Mesendoderm (in vitro differentiated cells): Measurements from ENCODE around the gene AMN.

ENCODE experiments used
- DNase-seq: peaks from one replicate; pipeline ENCODE4 v3.0.0; 2013
- H2AK5ac ChIP-seq: 2 replicates; pipeline ENCODE4 v1.6.1; 2013; ENCODE audit warnings: low read length, inconsistent platforms
- H2BK120ac ChIP-seq: 2 replicates; pipeline ENCODE4 v1.6.1; 2013; ENCODE audit warnings: low read depth, mild to moderate bottlenecking, low read length, moderate library complexity, mixed read lengths
- H2BK15ac ChIP-seq: replicated peaks from 2 replicates; pipeline ENCODE4 v1.6.1; 2013; ENCODE audit warnings: low read depth, mild to moderate bottlenecking, moderate library complexity
- H2BK5ac ChIP-seq: 2 replicates; pipeline ENCODE4 v1.6.1; 2013; ENCODE audit warnings: low read length, inconsistent platforms
- H3K18ac ChIP-seq: 2 replicates; pipeline ENCODE4 v1.6.1; 2013; ENCODE audit warnings: mild to moderate bottlenecking, low read length, mixed read lengths
- H3K23ac ChIP-seq: one replicate; pipeline ENCODE4 v1.6.1; 2013; ENCODE audit warnings: low read length
- H3K27ac ChIP-seq: 2 replicates; pipeline ENCODE4 v1.5.1; 2013; ENCODE audit warnings: low read depth, mild to moderate bottlenecking, inconsistent platforms, low read length, moderate library complexity
- H3K27me3 ChIP-seq: 2 replicates; pipeline ENCODE4 v1.6.1; 2013; ENCODE audit warnings: low read length, control low read depth, mild to moderate bottlenecking, inconsistent platforms; ENCODE audit not compliant: insufficient read depth, poor library complexity
- H3K36me3 ChIP-seq: 2 replicates; pipeline ENCODE4 v1.6.1; 2013; ENCODE audit warnings: low read length, inconsistent platforms; ENCODE audit not compliant: control insufficient read depth, insufficient read depth
- H3K4ac ChIP-seq: one replicate; pipeline ENCODE4 v1.6.1; 2013; ENCODE audit warnings: low read depth, mild to moderate bottlenecking, low read length, moderate library complexity
- H3K4me1 ChIP-seq: 2 replicates; pipeline ENCODE4 v1.6.1; 2013; ENCODE audit warnings: low read depth, low read length, inconsistent platforms; ENCODE audit not compliant: control insufficient read depth
- H3K4me2 ChIP-seq: 2 replicates; pipeline ENCODE4 v1.6.1; 2013; ENCODE audit warnings: low read length
- H3K4me3 ChIP-seq: 2 replicates; pipeline ENCODE4 v1.5.1; 2013; ENCODE audit warnings: mild to moderate bottlenecking, low read length
- H3K56ac ChIP-seq: one replicate; pipeline ENCODE4 v1.6.1; 2013; ENCODE audit warnings: low read length
- H3K79me1 ChIP-seq: 2 replicates; pipeline ENCODE4 v1.6.1; 2013; ENCODE audit warnings: low read length, inconsistent platforms
- H3K79me2 ChIP-seq: 2 replicates; pipeline ENCODE4 v1.6.1; 2013; ENCODE audit warnings: mild to moderate bottlenecking, low read length; ENCODE audit not compliant: control insufficient read depth, insufficient read depth
- H3K9ac ChIP-seq: 2 replicates; pipeline ENCODE4 v1.6.1; 2013; ENCODE audit warnings: low read length, inconsistent platforms
- H4K5ac ChIP-seq: one replicate; pipeline ENCODE4 v1.6.1; 2013; ENCODE audit warnings: low read length
- H4K8ac ChIP-seq: one replicate; pipeline ENCODE4 v1.6.1; 2013; ENCODE audit warnings: low read depth, mild to moderate bottlenecking, control low read depth, low read length, moderate library complexity
- WGBS: extraction: QIAGEN DNeasy Blood & Tissue Kit; methylation state at CpG from one replicate; pipeline ENCODE4 v1.1.7; 2013; ENCODE audit warnings: low lambda C conversion rate, missing lambda C conversion rate; ENCODE audit not compliant: insufficient coverage; ENCODE audit errors: extremely low coverage; 5-methylcytosine and 5-hydroxymethylcytosine counted together

AMN gene

DNA sequence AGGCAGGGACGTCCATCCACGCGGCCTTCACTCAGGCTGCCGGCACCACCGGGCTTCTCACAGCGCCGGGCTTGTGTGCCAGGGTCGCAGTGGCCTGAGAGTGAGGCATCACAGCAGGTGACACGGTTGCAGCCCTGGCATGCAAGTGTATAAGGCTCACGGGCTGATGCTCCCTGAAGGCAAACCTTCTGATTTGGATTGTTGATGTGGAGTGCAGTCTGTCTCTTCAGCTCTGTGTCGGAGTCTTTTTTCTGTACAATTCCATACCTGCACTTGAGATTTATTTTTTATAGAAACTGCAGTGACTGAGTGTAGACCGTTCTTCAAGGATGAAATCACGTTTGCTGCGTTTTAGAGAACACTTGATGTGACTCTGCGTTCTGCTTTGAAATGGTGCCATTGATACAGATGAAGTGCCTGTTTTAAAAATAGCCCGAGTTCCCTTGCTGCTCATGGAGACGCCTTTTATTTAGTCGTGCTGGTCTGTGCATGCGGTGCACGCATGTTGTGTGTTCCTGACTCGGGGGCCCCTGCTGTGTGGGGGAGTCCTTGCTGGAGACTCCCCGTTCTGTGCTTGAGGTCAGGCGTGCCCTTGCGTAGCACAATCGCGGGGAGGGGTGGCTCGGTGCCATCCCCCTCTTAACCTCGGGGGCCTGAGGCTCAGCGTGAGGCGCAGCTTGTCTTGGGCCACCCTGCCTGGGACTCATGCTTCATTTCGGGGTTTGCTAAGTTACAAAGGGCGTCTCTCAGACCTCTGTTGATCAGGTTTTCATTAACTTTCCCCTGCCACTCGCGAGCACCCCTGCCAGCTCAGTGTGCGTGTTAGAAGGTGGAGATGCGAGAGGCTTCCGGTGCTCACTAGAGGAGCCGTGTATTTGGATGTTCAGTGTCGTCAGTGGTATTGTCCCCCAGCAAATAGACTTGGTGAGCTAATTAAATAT is 21.6 kb upstream of the AMN start:
- H3K4me3 ChIP-seq, result no peak overlapping the region
- H2BK5ac ChIP-seq, result no peak overlapping the region
- H3K4me1 ChIP-seq, result no peaks in the 10 kb centered on the region
- H3K23ac ChIP-seq, result no peak overlapping the region
- no CpG with 5 or more reads among the region's 39 CpGs for WGBS
- DNase-seq, result no peak
- H3K27me3 ChIP-seq, result no peaks in the 10 kb centered on the region
- H3K4ac ChIP-seq, result no peak overlapping the region
- H3K27ac ChIP-seq, result no peak overlapping the region
- no peak overlapping the region for H2BK120ac ChIP-seq
- no peaks in the 10 kb centered on the region for H3K36me3 ChIP-seq
- no peak overlapping the region for H4K5ac ChIP-seq
- H3K79me2 ChIP-seq, result no peaks in the 10 kb centered on the region
- H3K56ac ChIP-seq, result no peak overlapping the region
- no peaks in the 10 kb centered on the region for H3K79me1 ChIP-seq
- no peak overlapping the region for H2AK5ac ChIP-seq
- H3K4me2 ChIP-seq, result no peak overlapping the region
- no peak overlapping the region for H3K18ac ChIP-seq
- H4K8ac ChIP-seq, result no peak overlapping the region
- no peak overlapping the region for H3K9ac ChIP-seq
- H2BK15ac ChIP-seq, result no peak overlapping the region

DNA sequence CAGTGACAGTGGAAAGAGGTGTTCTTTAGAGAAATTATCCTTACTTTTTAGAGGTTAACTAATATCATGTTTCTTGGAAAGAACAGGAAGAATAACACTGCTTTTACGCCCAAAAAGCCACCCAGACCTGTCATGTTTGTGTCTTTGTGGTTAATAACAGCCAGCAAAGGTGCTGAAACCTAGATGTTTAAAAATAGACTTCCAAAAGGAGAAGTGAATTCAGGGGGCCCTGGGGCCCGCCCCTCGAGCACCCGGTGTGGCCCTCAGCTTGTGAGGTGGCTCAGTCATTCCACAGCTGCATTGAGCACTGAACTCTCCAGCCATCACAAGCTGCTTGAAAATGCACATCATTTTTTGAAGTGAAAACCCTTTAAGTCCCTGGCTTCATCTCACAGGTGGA is 20.8 kb upstream of the AMN start:
- H2AK5ac ChIP-seq, result no peak overlapping the region
- H3K23ac ChIP-seq, result no peak overlapping the region
- no peak overlapping the region for H4K8ac ChIP-seq
- DNase-seq, result no peak
- no peak overlapping the region for H4K5ac ChIP-seq
- H3K27me3 ChIP-seq, result no peaks in the 10 kb centered on the region
- H2BK15ac ChIP-seq, result no peak overlapping the region
- no peak overlapping the region for H3K4me3 ChIP-seq
- H3K4me1 ChIP-seq, result no peaks in the 10 kb centered on the region
- no peaks in the 10 kb centered on the region for H3K79me2 ChIP-seq
- no peak overlapping the region for H2BK5ac ChIP-seq
- no peak overlapping the region for H3K18ac ChIP-seq
- no peak overlapping the region for H3K4ac ChIP-seq
- no peak overlapping the region for H3K27ac ChIP-seq
- no peaks in the 10 kb centered on the region for H3K79me1 ChIP-seq
- H3K9ac ChIP-seq, result no peak overlapping the region
- no peak overlapping the region for H3K56ac ChIP-seq
- no peaks in the 10 kb centered on the region for H3K36me3 ChIP-seq
- H3K4me2 ChIP-seq, result no peak overlapping the region
- WGBS, result no CpG with 5 or more reads among the region's 4 CpGs
- no peak overlapping the region for H2BK120ac ChIP-seq

DNA sequence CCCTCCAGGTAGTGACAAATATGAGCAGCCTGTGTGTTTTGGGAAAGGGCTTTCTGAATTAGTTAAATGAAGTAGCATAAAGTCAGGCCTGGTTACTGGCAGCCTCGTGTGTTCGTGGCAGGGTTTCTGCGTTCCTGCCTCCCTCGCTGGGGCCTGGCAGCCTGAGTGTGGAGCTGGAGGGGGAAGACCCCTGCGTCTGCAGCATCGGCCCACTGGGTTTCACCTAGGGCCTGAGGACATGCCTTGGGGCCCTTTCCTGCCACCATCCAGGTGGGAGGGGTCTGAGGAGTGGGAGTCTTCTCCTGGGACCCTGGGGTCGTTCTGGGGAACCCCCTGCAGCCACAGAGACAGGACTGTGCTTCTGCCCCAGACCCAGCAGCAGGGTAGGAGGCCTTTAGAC is 20.4 kb upstream of the AMN start:
- no peak overlapping the region for H3K56ac ChIP-seq
- no peak for DNase-seq
- no CpG with 5 or more reads among the region's 7 CpGs for WGBS
- no peak overlapping the region for H3K9ac ChIP-seq
- H2BK120ac ChIP-seq, result no peak overlapping the region
- no peaks in the 10 kb centered on the region for H3K4me1 ChIP-seq
- H2AK5ac ChIP-seq, result no peak overlapping the region
- H3K79me1 ChIP-seq, result no peaks in the 10 kb centered on the region
- H3K27me3 ChIP-seq, result no peaks in the 10 kb centered on the region
- no peaks in the 10 kb centered on the region for H3K36me3 ChIP-seq
- H4K8ac ChIP-seq, result no peak overlapping the region
- no peak overlapping the region for H2BK5ac ChIP-seq
- no peak overlapping the region for H3K27ac ChIP-seq
- no peak overlapping the region for H3K4ac ChIP-seq
- no peak overlapping the region for H3K4me3 ChIP-seq
- H2BK15ac ChIP-seq, result no peak overlapping the region
- no peaks in the 10 kb centered on the region for H3K79me2 ChIP-seq
- no peak overlapping the region for H3K18ac ChIP-seq
- H3K23ac ChIP-seq, result no peak overlapping the region
- no peak overlapping the region for H4K5ac ChIP-seq
- H3K4me2 ChIP-seq, result no peak overlapping the region

DNA sequence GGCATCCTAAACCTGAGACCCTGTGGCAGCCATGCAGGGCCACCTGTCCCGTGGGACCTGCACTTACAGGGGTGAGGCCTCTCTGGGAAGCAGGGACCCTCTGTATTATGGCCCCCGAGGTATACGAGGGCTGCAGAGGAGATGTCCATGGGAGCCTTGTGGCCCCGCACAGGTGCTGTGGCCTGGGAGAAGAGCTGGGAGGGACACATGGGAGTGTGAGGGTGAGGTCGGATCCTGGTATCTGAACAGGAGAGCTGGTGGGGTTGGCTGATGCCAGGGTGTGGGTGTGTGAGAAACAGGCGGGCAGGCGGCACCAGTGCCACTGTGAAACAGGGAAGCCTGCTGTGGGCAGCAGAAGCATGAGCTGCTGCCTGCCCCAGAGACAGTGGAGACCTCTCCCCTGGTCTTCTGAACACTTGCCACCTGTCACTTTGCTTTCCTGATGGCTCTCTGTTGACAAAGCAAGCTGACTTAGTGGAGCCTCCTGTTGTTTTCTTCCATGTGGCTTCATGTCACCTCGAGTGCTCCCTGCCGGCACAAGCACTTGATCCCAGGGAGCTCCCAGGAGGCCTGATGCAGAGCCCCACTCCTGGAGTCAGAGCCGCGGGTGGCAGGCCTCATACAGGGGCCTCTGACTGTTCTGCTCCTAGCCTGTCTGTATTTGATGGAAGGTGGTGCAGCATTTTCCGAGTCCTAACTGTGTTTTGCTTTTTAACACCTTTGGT is 19.8 kb upstream of the AMN start:
- Histone ChIP-seq H3K23ac (no peak overlapping the region), H3K4me2 (no peak overlapping the region), H3K27me3 (no peaks in the 10 kb centered on the region), H3K4me1 (no peaks in the 10 kb centered on the region), H3K56ac (no peak overlapping the region), H3K79me2 (no peaks in the 10 kb centered on the region), H3K4ac (no peak overlapping the region), H2BK15ac (no peak overlapping the region), H2BK120ac (no peak overlapping the region), H2AK5ac (no peak overlapping the region), H3K18ac (no peak overlapping the region), H3K36me3 (no peaks in the 10 kb centered on the region), H4K8ac (no peak overlapping the region), H3K9ac (no peak overlapping the region), H2BK5ac (no peak overlapping the region), H3K4me3 (no peak overlapping the region), H3K79me1 (no peaks in the 10 kb centered on the region), H3K27ac (no peak overlapping the region), H4K5ac (no peak overlapping the region)
- no peak for DNase-seq
- no CpG with 5 or more reads among the region's 12 CpGs for WGBS

DNA sequence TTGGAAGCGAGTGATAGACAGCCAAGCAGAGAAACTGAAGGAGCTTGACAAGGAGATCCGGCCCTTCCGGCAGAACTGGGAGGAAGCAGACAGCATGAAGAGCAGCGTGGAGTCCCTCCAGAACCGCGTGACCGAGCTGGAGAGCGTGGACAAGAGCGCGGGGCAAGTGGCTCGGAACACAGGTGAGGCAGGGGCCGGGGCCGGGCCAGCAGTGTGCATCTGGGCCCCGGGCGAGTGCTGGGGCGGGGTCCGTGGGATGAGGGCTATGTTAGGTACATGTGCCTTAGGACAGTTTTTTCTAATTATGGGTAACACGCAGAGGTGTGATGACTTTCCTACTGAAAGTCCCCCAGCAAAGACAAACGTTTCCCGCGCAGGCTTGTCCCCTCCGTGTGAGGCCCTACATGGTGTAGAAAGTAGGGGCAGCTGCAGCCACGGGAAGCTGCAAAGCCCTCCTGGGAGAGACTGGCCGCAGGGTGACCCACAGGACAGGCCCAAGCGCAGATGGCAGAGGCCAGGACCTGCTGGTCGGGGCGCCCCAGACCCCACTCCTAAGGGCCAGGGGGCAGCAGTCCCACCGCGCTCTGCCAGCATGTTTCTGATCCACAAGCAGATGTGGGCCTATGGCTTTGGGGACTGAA is 19.1 kb upstream of the AMN start:
- Histone ChIP-seq H4K5ac (no peak overlapping the region), H2BK15ac (no peak overlapping the region), H3K27ac (no peak overlapping the region), H4K8ac (no peak overlapping the region), H3K4ac (no peak overlapping the region), H2AK5ac (no peak overlapping the region), H2BK5ac (no peak overlapping the region), H3K4me2 (no peak overlapping the region), H3K36me3 (no peaks in the 10 kb centered on the region), H3K18ac (no peak overlapping the region), H3K23ac (no peak overlapping the region), H3K4me1 (no peaks in the 10 kb centered on the region), H3K9ac (no peak overlapping the region), H3K56ac (no peak overlapping the region), H3K79me2 (no peaks in the 10 kb centered on the region), H3K27me3 (no peaks in the 10 kb centered on the region), H2BK120ac (no peak overlapping the region), H3K79me1 (no peaks in the 10 kb centered on the region), H3K4me3 (no peak overlapping the region)
- no CpG with 5 or more reads among the region's 29 CpGs for WGBS
- DNase-seq, result no peak
